OCI-LY3 (cell line): ENCODE data around the gene STRBP.

ENCODE experiments used
- EZH2phosphoT487 ChIP-seq: fragments of 200-600 bp; shearing (Covaris generic); IDR thresholded peaks from 2 replicates; pipeline ENCODE4 v1.6.1; 2018; ENCODE audit warnings: antibody characterized with exemption, mixed run types, low read depth
- TF ChIP-seq, protein P1 (sequence below): fragments of 200-600, 300-600 bp; sonication (generic); IDR thresholded peaks from 2 replicates; pipeline ENCODE4 v1.5.1; 2014; ENCODE audit warnings: antibody characterized with exemption, low read length, low read depth

DNA sequence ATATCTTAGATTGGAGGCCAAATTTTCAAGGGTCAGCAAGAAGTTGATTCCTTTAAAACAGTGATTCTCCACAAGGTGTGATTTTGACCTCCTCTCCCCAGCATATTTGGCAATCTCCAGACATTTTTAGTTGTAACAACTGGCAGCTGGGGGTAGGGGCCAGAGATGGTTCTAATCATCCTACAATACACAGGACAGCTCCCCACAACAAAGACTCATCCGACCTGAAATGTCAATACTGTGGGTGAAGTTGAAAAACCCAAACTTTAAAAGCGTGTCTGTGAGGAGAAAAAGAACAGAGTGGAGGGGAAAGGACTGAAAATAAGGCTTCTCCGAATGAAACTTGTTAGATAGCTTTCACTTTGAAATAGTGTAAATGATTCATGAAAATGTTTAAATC is 10.0 kb upstream of the STRBP start:
- no peak for TF ChIP-seq EZH2phosphoT487
- TF ChIP-seq, protein P1, sequence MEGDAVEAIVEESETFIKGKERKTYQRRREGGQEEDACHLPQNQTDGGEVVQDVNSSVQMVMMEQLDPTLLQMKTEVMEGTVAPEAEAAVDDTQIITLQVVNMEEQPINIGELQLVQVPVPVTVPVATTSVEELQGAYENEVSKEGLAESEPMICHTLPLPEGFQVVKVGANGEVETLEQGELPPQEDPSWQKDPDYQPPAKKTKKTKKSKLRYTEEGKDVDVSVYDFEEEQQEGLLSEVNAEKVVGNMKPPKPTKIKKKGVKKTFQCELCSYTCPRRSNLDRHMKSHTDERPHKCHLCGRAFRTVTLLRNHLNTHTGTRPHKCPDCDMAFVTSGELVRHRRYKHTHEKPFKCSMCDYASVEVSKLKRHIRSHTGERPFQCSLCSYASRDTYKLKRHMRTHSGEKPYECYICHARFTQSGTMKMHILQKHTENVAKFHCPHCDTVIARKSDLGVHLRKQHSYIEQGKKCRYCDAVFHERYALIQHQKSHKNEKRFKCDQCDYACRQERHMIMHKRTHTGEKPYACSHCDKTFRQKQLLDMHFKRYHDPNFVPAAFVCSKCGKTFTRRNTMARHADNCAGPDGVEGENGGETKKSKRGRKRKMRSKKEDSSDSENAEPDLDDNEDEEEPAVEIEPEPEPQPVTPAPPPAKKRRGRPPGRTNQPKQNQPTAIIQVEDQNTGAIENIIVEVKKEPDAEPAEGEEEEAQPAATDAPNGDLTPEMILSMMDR = no peak
